Heart left ventricle (tissue), 16 donors: ENCODE results near the gene ETV2. TPM values are rescaled to one million over a fixed set of nuclear protein-coding genes. Genes with fewer than 3 reads are reported as not detected.

Experiments
- ATAC-seq, 4 donors: fragments of 200-7000 bp; cut with Tn5 transposase; one replicate each; pipeline ENCODE4 v1.9.1; 2020 to 2022; ENCODE audit warnings: moderate library complexity in 4 of 4, mild to moderate bottlenecking in 3 of 4, moderate number of reproducible peaks in 1 of 4
- DNase-seq, 5 donors: peaks; one replicate each; pipeline ENCODE4 v3.0.0-alpha.2; 2020
- H3K27ac ChIP-seq, 12 donors: fragments of 200-600 bp; sonication (generic) in 4 of 12; one replicate each; pipeline versions ENCODE4 v1.5.0 to v1.8.0; 2016 to 2022; ENCODE audit warnings: mild to moderate bottlenecking in 2 of 12
- H3K27me3 ChIP-seq, 9 donors: fragments of 200-600 bp; sonication (generic) in 2 of 9; one replicate each; pipeline versions ENCODE4 v1.5.1 to v1.8.0; 2016 to 2022; ENCODE audit warnings: mild to moderate bottlenecking in 3 of 9
- H3K36me3 ChIP-seq, 9 donors: fragments of 200-600 bp; sonication (generic) in 2 of 9; one replicate each; pipeline versions ENCODE4 v1.5.0 to v1.8.0; 2018 to 2022; ENCODE audit warnings: mild to moderate bottlenecking in 2 of 9
- H3K4me1 ChIP-seq, 12 donors: fragments of 200-600 bp; sonication (generic) in 4 of 12; one replicate each; pipeline versions ENCODE4 v1.5.0 to v1.8.0; 2016 to 2022; ENCODE audit warnings: mild to moderate bottlenecking in 3 of 12
- H3K4me3 ChIP-seq, 12 donors: fragments of 200-600 bp; sonication (generic) in 4 of 12; one replicate each; pipeline versions ENCODE4 v1.5.0 to v1.8.0; 2017 to 2022; ENCODE audit warnings: mild to moderate bottlenecking in 9 of 12, moderate library complexity in 4 of 12
- H3K9me3 ChIP-seq, 12 donors: fragments of 200-600 bp; sonication (generic) in 4 of 12; one replicate each; pipeline versions ENCODE4 v1.5.0 to v1.8.0; 2016 to 2022; ENCODE audit warnings: mild to moderate bottlenecking in 1 of 12
- CTCF ChIP-seq, 12 donors: fragments of 200-600 bp; sonication (generic) in 4 of 12; IDR thresholded peaks; one replicate each; pipeline versions ENCODE4 v1.5.0 to v1.8.0; 2018 to 2022; ENCODE audit warnings: antibody characterized with exemption in 12 of 12, mild to moderate bottlenecking in 5 of 12
- POLR2A ChIP-seq, 2 donors: fragments of 450-650 bp; IDR thresholded peaks; one replicate each; pipeline ENCODE4 v1.6.1; 2017; ENCODE audit warnings: antibody characterized with exemption in 2 of 2, mild to moderate bottlenecking in 2 of 2, moderate library complexity in 2 of 2
- WGBS, 4 donors: extraction: QIAGEN DNeasy Blood & Tissue Kit in 2 of 4; methylation state at CpG; one replicate each; pipeline versions ENCODE4 v1.1.5 to v1.1.7; 2013 to 2018; 5-methylcytosine and 5-hydroxymethylcytosine counted together
- intact Hi-C, 10 donors: fragments of 100-400 bp; cut with DNase I; formaldehyde crosslinking; loops; one replicate each; pipeline versions ENCODE4 v1.11.1 to v1.14.2; 2022
- polyA plus RNA-seq, 2 donors: library from polyadenylated mRNA; stranded (reverse); fragments of 200-250 nt; gene quantifications; one replicate each; pipeline ENCODE4 v1.2.3, GENCODE V29; 2013
- total RNA-seq, 9 donors: library from RNA; depleted of rRNA in 2 of 9; stranded (reverse); fragments of >200 nt in 2 of 9; fragmentation: NEBNext Ultra II Directional in 3 of 9; extraction: Animal tissue kit (Norgen Biotek cat#: 25700) in 3 of 9; gene quantifications; one replicate each; pipeline versions ENCODE4 v1.1.0 to v1.2.4, GENCODE V29; 2016 to 2023
- donor health status: ischemic (EF 13 %, LVEDD 7.1; RV severe dilation, severe dysfunction).
- donor health status: healthy with polysubstance abuse.
- donor health status: DM: no; HTN: yes; CAD: no.
- donor health status: DM: no; HTN: no; CAD: no.
- donor health status: ischemic (EF 25% LVEDD 6.9; RV normal size, moderate dysfunction).
- donor health status: ischemic (EF 25% LVEDD 5.7; RV mildly dilated, moderate dysfunction).
- donor health status: healthy.
- donor health status: DM: yes; HTN: yes; CAD: no.
- donor health status: ischemic (EF 35%, LVEDD 5.7; RV mildly dilated, moderate dysfunction).
- donor health status: nonischemic (EF 11% LVEDD 7.7; RV severe dilation, severe dysfunction).
- donor health status: DM: yes; HTN: yes; CAD: no.
- donor health status: PGD.
- donor health status: ischemic (EF 29% LVEDD 5.4; RV normal size, mild dysfunction).
- donor health status: nonischemic (EF 23%, LVEDD 6.1; RV moderate dilation, normal function).

ETV2 gene
- total and polyA plus RNA-seq, 11 donors = 0.23 to 1.6 (median 0.62) TPM; not detected in 2

- 6 to 15% (median 7%) methylated on average over 9 of the region's 9 CpGs for WGBS, 4 donors
- Histone ChIP-seq H3K4me1 (peaks cover 4 to 25% (median 14%) of the 10 kb centered on the region in 12 donors), H3K27ac (peak overlapping the region; percentile 75 to 96 (median 92)), H3K9me3 (no peaks in the 10 kb centered on the region), H3K4me3 (peak overlapping the region; percentile 50 to 100 (median 95)), H3K36me3 (peaks cover 0 to 34% (median 31%) of the 10 kb centered on the region in 9 donors), H3K27me3 (no peaks in the 10 kb centered on the region)
- intact Hi-C loops = loop anchor here in 2 of 10 donors (1.0 kb wide), 1 partner anchor 16 kb away; the partner anchor contains the start of gene HAUS5 (in 2 of the 2)
- DNase-seq (no peak), ATAC-seq (no peak)
- TF ChIP-seq POLR2A (IDR thresholded peaks at IDR 0.05) = no peak
Observed at GRCh38 chr19:35628264-35628564, 13.3 kb upstream of the ETV2 start.

GRCh38 chr19:35628565-35629331, 12.8 kb upstream of the ETV2 start, which contains the start of gene RBM42:
TSS of gene RBM42 (plus strand) at chr19:35629036. CDS start at chr19:35629154, 118 bp downstream.
- H3K27ac ChIP-seq = peak within 1 kb of the TSS; percentile 75 to 96 (median 92)
- no peaks in the 10 kb centered on the region for H3K9me3 ChIP-seq
- peak within 1 kb of the TSS; percentile 75 to 100 (median 95) for H3K4me3 ChIP-seq
- ATAC-seq (peak; percentile 100), DNase-seq (peak; percentile 97 to 98 (median 97))
- no peaks in the 10 kb centered on the region for H3K27me3 ChIP-seq
- WGBS, 4 donors = 0% methylated on average over 33 to 56 of the region's 56 CpGs
- intact Hi-C loops = loop anchor here in 2 of 10 donors (1.0 kb wide), 1 partner anchor 16 kb away; the partner anchor contains the start of gene HAUS5 (in 2 of the 2)
- H3K4me1 ChIP-seq = peaks cover 4 to 25% (median 14%) of the 10 kb centered on the region in 12 donors
- TF ChIP-seq CTCF (IDR thresholded peaks at IDR 0.05) = no peak
- peak in 1 of 2 donors; percentile 79 for TF ChIP-seq POLR2A (IDR thresholded peaks at IDR 0.05)
- H3K36me3 ChIP-seq = peaks cover 0 to 40% (median 36%) of the 10 kb centered on the region in 9 donors

GRCh38 chr19:35629332-35629633, 12.3 kb upstream of the ETV2 start:
- TF ChIP-seq CTCF (IDR thresholded peaks at IDR 0.05) (no peak), POLR2A (IDR thresholded peaks at IDR 0.05) (no peak)
- H3K27me3 ChIP-seq = no peaks in the 10 kb centered on the region
- WGBS, 4 donors = 2 to 14% (median 5%) methylated on average over 10 to 15 of the region's 15 CpGs
- H3K9me3 ChIP-seq = no peaks in the 10 kb centered on the region
- peaks cover 4 to 25% (median 14%) of the 10 kb centered on the region in 12 donors for H3K4me1 ChIP-seq
- no peak for ATAC-seq
- peak overlapping the region; percentile 75 to 100 (median 95) for H3K4me3 ChIP-seq
- H3K27ac ChIP-seq = peak overlapping the region in 11 of 12 donors; percentile 83 to 96 (median 92)
- intact Hi-C loops = no loop called here
- DNase-seq = no peak
- H3K36me3 ChIP-seq = peaks cover 0 to 45% (median 41%) of the 10 kb centered on the region in 9 donors

GRCh38 chr19:35633727-35634440, 7.7 kb upstream of the ETV2 start:
- Histone ChIP-seq H3K27ac (no peak overlapping the region), H3K27me3 (no peaks in the 10 kb centered on the region), H3K9me3 (no peaks in the 10 kb centered on the region), H3K4me3 (no peak overlapping the region), H3K4me1 (peaks cover 4 to 16% (median 11%) of the 10 kb centered on the region in 12 donors), H3K36me3 (peaks cover 0 to 86% (median 81%) of the 10 kb centered on the region in 9 donors)
- no peak for TF ChIP-seq CTCF (IDR thresholded peaks at IDR 0.05)
- TF ChIP-seq POLR2A (IDR thresholded peaks at IDR 0.05) = no peak
- intact Hi-C loops = no loop called here
- DNase-seq = no peak
- 92 to 93% (median 93%) methylated on average over 16 to 29 of the region's 29 CpGs for WGBS, 4 donors
- ATAC-seq = no peak
